DMS153 (cell line): ENCODE data around the gene HTR1B.

Experiments
- DNase-seq: peaks from one replicate; lab custom pipeline; 2025; lab: John Stamatoyannopoulos, UW

HTR1B gene

DNA sequence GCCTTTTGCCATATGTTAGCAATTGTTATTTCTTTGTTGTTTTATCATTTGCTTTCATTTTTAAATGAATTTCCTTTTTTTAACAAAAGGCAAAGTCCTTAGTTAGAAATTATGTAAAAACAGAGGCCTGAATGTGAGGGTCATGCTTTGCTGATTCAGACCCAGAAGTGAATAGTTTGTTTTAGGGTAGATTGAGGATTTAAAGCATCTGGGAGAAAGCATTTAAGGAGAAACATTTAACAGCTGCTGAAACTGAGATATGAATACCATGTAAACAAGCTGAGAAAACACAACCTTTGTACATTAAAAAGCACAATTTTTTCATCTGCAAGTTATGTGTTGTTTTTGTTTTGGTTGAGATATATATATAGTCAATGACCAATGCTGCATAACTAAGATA, 8.0 kb downstream of the HTR1B start:
- no peak for DNase-seq

DNA sequence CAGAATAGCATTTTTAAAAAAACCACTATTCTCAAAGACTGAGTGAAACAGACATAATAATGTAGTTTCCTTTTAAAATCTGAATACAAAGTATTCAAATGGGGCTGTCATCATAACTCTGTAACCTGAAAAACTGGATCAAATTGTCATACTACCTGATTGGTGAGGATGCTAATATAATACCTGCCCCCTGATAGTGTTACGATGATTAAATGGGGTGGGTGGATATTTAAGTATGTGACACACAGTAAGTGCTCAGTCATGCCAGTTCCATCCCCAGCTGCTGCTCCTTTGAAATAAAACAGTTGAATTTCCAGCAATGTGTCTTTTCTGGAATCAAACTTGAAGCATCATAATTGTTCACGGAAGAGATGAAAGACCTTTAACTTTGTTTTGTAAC, 8.9 kb downstream of the HTR1B start:
- no peak for DNase-seq

DNA sequence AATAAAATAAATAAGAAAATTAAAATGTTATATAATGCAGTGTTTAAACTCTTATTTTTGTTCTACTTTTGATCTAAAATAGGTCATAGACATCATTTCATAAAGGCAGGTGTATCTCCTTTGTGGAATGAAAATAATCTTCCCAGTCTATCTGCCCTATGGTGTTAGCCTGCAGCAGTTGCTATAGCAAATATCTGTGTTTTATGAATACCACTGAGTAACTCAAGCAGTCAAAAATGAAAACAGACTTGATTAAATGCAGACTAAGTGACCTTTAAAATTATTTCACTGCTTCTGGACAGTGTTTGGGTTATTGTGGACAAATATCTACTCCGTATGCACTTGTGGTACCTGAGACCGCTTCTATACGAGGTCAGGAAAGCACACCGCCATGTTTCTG, 11.8 kb downstream of the HTR1B start:
- no peak for DNase-seq

DNA sequence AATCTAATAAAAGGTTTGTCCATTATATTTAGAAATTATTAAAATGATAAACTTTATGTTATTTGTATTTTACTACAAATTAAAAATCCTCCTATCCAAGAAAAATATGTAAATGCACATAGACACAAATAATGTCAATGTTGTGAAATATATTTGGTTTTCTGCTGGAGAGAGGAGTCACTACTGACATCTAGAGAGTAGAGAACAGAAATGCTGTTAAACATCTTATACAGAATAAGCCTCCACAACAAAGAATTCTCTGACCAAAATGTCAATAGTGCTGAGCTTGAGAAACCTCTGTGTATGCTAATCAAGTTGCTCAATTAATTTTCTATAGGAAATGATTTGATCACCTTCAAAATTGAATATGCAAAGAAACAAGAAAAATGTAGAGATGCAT, 12.4 kb downstream of the HTR1B start:
- DNase-seq = no peak

DNA sequence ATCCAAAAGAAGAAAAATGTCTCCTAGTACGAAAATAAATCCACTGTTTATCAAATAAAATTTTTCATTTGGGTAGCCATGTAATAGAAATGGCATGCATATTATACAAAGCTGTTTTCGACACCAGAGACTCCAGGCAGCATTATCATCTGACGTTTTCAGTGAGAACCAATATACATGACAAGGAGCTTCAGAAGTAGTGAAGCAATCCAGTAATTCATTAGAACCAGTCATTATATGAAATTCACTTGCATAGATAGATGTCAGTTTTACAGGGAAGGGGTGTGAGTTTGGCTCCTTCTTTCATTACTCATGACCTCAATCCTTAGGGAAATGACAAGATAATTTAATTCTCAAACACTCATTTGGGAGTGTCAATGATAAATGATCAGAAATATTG, 14.7 kb downstream of the HTR1B start:
- no peak for DNase-seq

DNA sequence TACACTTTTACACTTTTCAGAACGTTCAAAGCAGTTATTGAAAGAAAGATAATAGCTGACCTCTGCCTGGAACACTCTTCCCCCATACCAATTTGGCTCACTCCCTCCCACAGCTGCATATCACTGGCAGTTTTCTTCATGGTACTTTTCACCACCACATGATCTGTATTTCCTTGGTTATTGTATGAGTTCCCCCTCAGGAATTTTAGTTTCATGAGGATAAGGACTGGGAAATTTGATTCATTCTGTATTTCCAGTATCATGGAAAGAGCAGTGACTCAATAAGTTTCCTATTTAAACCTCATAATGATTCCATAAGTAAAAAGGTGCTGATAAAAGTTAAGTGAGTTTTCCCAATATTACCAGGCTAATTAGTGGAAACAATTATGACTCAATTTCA, 16.0 kb downstream of the HTR1B start:
- DNase-seq = no peak

DNA sequence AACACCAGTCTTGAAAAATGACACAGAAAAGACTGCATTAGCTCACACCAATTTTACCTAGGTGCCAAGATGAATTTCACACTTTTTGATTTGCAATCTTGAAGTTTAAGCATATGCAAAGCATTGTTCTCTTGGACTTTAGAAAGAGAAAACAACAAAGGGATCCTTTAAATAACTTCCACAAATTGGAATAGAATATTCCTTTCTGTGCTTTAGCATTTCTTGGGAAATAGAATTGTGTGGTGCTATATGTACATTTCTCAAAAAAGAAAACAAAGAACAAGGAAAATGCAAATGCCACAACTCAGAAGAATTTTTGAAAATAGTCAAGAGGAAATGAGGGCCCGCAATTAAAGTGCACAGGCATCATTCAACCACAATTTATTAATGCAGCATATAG, 17.0 kb downstream of the HTR1B start:
- DNase-seq = no peak

DNA sequence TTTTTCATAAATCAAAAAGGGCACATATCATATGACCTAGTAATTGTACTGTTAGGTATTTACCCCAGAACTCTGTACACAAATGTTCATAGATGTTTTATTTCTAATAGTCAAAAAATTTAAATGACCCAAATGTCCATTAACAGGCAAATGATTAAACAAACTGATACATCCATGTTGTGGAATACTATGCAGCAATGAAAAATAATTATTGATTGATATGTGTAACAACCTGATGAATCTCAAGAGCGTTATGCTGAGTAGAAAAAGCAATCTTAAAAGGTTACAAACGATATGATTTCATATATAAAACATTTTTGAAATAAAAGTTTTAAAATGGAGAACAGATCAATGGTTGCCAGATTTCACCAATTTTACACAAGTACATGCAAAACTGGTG, 18.1 kb downstream of the HTR1B start:
- no peak for DNase-seq

DNA sequence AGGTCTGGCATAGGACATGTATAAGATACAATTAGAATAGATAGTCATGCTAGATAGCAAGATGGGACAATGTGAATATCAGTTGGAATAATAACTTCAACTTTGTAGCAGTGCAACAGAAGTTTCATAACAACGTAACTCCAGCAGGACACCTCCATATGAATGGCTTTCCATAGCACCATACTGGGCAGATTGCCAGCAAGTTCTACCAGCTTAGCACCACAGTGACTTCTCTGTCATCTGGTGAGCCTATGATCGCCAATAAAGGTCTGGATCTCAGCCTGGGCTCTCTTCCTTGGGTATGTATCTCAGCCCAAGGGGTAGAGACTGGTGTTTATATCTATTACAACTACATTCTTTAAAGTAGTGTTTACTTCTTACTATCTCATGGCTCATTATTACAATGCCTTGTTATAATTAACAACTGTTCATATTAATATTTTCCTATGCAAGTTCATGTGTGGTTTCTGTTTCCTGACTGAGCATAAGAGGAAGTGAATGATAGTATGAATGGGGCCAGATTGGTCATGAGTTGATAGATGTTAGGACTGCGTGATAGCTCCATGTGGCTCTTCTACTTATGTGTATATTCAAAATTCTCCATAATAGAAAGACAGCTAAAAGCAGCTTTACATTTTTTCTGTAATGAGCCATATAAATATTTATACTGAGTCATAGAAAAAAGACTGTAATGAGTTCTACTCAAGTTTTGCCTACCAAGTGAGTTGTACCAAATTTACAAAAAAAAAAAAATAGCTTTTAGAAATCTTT, 22.9 kb downstream of the HTR1B start:
- no peak for DNase-seq

DNA sequence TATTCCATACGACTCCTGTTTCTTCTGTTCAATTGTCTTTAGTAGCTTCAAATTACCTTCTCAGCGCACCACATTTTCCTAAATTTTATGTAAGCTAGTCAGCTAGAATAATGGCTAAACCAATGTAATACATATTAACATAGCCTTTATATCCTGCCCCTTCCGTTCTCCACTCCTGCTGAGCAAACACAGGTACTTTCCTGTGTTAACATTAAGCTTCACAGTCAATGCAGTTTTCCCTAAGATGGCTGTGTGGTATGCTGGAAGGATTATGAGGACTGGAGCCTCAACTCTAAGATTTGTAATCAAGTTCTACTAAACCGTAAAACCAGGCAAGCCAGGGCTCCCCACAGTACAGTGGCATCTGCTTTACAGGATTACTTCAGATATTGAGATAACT, 29.4 kb downstream of the HTR1B start:
- DNase-seq = no peak

DNA sequence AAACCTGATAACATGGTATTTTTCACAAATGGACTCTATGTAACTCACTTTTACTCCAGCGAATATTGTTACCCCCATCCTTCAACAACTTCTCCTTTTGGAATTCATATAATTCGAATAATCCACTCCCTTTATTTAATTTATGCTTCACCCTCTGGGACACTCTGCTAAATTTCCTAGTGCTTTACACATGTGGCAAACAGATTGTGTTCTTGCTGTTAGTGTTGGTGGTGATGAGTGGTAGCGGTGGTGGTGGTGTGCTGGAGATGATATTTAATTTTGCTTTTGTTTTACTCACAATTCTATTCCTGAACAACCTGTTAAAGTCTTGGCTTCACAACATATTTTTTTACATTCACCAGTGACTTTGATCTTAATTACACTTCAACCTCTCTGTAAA, 32.8 kb downstream of the HTR1B start:
- no peak for DNase-seq

DNA sequence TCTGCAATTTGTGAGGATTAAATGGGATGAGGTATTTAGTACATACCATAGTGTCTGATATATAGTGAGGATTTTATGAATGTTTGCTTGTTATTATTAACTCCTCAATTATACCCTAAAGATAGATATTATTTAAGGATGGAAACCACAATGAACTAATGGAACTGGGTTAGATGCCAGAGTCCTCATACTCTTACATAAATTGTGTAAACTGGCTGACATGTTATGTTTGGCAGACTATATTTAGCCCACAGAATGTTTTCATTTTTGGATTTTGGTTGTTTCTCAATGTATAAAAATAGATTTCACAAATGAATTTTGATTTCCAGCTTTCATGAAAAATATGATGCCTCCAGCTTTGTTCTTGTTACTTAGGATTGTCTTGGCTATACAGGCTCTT, 37.6 kb downstream of the HTR1B start:
- no peak for DNase-seq

DNA sequence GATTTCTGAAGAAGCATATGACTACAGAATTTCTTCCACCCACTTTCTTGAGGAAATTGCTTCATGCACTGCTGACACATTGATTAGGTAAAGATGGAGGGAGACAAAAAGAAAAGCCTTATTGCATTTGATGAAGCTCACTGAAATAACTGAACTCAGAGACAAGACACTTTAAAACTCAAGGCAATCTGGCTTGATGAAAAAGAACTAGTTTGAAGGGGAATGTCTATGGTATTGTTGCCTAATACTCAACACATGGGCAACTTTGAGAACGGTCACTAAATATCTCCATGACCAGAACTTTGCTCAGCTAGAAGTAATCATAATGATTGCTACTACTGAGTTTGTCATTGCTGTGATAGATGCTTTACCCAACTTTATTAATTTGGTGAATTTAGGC, 38.1 kb downstream of the HTR1B start:
- DNase-seq = no peak

DNA sequence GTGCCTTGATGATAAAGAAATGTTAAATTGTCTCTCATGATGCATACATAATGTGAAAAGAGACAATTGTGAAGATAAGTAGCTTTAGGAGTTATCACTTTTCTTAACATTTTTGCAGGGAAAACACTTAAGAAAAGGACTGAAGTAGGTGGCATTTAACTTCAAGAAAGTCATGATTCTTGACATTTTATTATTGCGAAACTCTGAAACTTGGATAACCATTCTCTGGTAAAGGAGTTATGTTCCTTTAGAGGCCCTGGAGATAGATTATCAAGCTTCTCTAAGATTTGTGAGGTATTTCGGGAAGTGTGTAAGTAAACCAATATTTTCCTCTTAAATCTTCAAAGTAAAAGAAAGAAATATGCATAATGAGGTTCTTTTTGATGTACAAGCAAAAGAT, 38.5 kb downstream of the HTR1B start:
- no peak for DNase-seq

DNA sequence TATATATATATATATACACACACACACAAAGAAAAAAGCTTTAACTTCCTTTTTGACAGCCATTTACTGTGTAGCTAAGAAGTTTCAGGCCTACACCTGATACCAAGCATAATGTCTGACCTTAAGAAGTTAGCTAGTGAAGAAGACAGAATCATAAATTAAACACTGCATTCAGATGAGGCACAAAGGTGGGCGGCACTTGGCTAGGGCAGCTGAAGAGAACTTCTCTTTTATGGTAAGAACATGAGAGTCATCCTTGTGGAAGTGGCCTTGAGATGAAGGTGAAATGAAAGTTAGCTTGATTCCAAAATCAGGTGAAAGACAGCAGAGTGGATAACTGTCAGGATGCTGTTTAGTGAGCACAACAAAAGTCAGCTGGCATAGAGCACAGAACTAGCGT, 46.5 kb downstream of the HTR1B start:
- no peak for DNase-seq

DNA sequence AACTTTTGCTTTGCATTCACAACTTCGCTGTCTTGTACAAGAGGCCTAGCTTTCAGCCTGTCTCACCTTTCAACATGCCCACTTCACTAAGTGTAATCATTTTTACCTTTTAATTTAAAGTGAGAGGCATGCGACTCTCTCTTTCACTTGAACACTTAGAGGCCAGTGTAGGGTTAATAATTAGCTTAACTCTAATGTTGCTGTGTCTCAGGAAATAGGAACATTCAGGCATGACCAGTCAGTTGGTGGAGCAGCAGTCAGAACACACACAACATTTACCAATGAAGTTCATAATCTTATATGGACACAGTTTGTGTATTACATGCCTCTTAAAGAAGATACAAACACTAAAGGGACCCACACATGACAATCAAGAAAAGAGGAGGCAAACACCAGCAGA, 47.6 kb downstream of the HTR1B start:
- DNase-seq = no peak
